MM.1S (cell line): Measurements from ENCODE around the gene YWHAQ.

Experiments used
- CTCF ChIP-seq: fragments of 300-600 bp; sonication (generic); IDR thresholded peaks from 2 replicates; pipeline ENCODE4 v1.5.1; 2016; ENCODE audit warnings: antibody characterized with exemption, low read length, mixed read lengths
- EZH2 ChIP-seq: fragments of 300-600 bp; sonication (generic); optimal IDR thresholded peaks from 2 replicates; pipeline ENCODE3; 2017; ENCODE audit warnings: low read depth, mild to moderate bottlenecking, antibody characterized with exemption, low read length, mixed read lengths
- EZH2phosphoT487 ChIP-seq: fragments of 300-600 bp; sonication (generic); IDR thresholded peaks from 2 replicates; pipeline ENCODE4 v1.6.1; 2018; ENCODE audit warnings: antibody characterized with exemption, low read length

GRCh38 chr2:9664365-9664764 lies 33.6 kb upstream of the YWHAQ start:
- TF ChIP-seq CTCF: no peak
- no peak for TF ChIP-seq EZH2
- no peak for TF ChIP-seq EZH2phosphoT487
